ENCODE measurements around the gene SHISA8. TPM values are rescaled to one million over a fixed set of nuclear protein-coding genes. Genes with fewer than 3 reads are reported as not detected.

The SHISA8 gene
- total and polyA plus RNA-seq, 2 of the 13 experiments (the other 11 are each of a cell fraction or from before 2014, with no cell fraction given) = not detected

- no peak for FAIRE-seq
- Histone ChIP-seq H3K27ac (ENCODE audit: extremely low read length, insufficient read depth, low read length) (no peak overlapping the region), H3K27me3 (ENCODE audit: control insufficient read depth in 1 of 2, insufficient read depth in 2 of 2, low read length in 2 of 2) (no peaks in the 10 kb centered on the region), H3K4me1 (ENCODE audit: insufficient read depth, low read length) (no peaks in the 10 kb centered on the region), H4K20me1 (ENCODE audit: insufficient read depth, low read length) (no peaks in the 10 kb centered on the region), H2AFZ (ENCODE audit: low read length) (no peak overlapping the region), H3K9ac (ENCODE audit: insufficient read depth, low read depth, low read length) (no peak overlapping the region), H3K79me2 (ENCODE audit: insufficient read depth, low read length) (no peaks in the 10 kb centered on the region), H3K4me3 (replicated peaks in 1 of 3; ENCODE audit: insufficient read depth in 1 of 3, low read depth in 2 of 3, low read length in 3 of 3) (no peak overlapping the region), H3K9me3 (ENCODE audit: low read length) (no peaks in the 10 kb centered on the region), H3K4me2 (ENCODE audit: low read depth, low read length) (no peak overlapping the region), H3K36me3 (replicated peaks in 1 of 2; ENCODE audit: control insufficient read depth in 1 of 2, insufficient read depth in 2 of 2, low read length in 2 of 2) (peaks cover 6 to 17% of the 10 kb centered on the region in 2 experiments; a peak in 3 of 5 replicates)
- intact Hi-C loops (cut with micrococcal nuclease; ENCODE audit: unreplicated experiment) (no loop called here), in situ Hi-C loops (cut with HindIII; ENCODE audit: extremely low pct_ligation_motif_present, low pct_unique_long_range_greater_than_20kb) (no loop called here)
- no peak for ATAC-seq
- BruUV-seq (replicated peaks) = no TSS peak
- 97% methylated on average over 14 of the region's 17 CpGs for WGBS (ENCODE audit: low lambda C conversion rate)
- no peak for DNase-seq (ENCODE audit: low spot score)
- CTCF ChIA-PET (ENCODE audit: low intra/inter-chr PET ratio, low total read pairs) = no interaction called here
- POLR2A ChIA-PET = no interaction called here
- TF ChIP-seq ZNF138 (CRISPR knock-in tag; IDR thresholded peaks at IDR 0.05; ENCODE audit: low read depth) (no peak), E2F2 (CRISPR knock-in tag; IDR thresholded peaks at IDR 0.05; ENCODE audit: borderline replicate concordance) (no peak), CSRNP2 (CRISPR knock-in tag; conservative IDR thresholded peaks at IDR 0.05; ENCODE audit: low read depth) (no peak), SRF (IDR thresholded peaks at IDR 0.05; ENCODE audit: low read depth, low read length) (no peak), ZNF121 (CRISPR knock-in tag; IDR thresholded peaks at IDR 0.05) (peak; percentile 82), HOXA9 (CRISPR knock-in tag; IDR thresholded peaks at IDR 0.05; ENCODE audit: borderline replicate concordance) (no peak)
These were observed 19.6 kb upstream of the SHISA8 start for GRCh38 chr22:41934284-41935014.

Measured in HepG2 (cell line).